HG02623 (cell line): Measurements from ENCODE around the gene EFCAB8.
"Not testable (repeated sequence)": the region's sequence is repeated elsewhere in the genome, so short reads cannot be mapped to it uniquely, and the experiment has no call there.

Experiments used
- ATAC-seq: cut with Tn5 transposase; IDR thresholded peaks from one replicate; pipeline ENCODE4 v1.9.1; 2021; ENCODE audit warnings: moderate library complexity; ENCODE audit not compliant: unreplicated experiment

Gene EFCAB8

DNA sequence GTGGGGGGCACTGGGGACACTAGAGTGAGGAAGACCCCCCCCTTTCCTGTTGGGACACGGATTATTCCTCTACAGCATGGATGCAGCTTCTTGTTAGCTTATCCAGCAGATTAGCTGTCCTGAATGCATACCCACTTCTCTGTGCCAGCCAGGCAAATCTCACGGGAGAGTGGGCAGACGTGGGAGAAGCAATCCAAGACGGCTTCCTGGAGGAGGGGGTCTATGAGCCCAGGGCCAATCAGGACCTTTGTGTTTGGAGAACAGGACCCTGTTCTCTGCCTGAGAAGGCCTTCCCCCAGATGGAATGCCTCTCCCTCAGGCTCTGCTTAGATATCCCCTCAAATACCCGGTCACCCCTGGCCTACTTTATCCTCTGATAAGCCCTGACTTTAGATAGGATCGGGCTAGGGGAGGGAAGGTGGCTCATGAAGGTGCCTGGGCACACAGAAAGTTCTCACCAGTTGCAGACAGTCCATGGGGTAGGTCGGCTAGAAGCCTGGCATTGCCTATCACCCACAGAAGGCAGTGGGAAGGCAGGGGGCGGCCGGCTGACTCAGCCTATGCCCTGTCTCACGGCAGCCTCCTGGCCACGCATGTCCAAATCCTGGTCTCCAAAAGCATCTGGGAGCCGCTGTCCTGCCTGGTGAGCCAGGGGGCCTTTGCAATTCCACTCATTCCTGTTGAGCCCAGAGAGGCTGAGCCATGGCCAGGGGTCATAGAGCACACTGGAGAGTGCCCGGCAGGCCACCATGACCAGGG lies 110.8 kb downstream of the EFCAB8 start:
- no peak for ATAC-seq

GRCh38 chr20:32970115-32970972 lies 111.6 kb downstream of the EFCAB8 start:
- ATAC-seq: no peak

- ATAC-seq: no peak
Observed at GRCh38 chr20:32970973-32971300, 112.2 kb downstream of the EFCAB8 start.

DNA sequence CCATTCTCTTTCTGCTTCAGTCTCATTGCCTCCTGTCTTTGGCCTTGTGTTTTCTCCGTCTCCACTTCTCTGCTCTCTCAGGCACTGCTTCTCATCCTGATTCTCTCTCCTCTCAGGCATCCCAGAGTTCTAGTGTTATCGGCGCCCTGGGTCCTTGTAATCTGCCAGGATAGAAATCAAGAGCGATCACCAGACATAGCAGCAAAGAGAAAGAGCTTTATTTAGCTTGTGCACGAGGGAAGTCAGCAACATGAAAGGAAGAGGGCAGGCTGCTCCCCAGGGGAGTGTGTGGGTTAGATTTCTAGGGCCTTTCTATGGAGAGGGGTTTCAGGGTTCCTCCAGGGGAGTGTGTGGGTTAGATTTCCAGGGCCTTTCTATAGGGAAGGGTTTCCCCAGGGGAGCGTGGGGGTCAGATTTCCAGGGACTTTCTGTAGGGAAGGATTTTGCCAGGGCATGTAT lies 113.0 kb downstream of the EFCAB8 start:
- ATAC-seq: no peak

GRCh38 chr20:32972181-32973076 lies 113.7 kb downstream of the EFCAB8 start:
- ATAC-seq: peak; percentile 68

- ATAC-seq: no peak
Observed at GRCh38 chr20:32973077-32973717, 114.5 kb downstream of the EFCAB8 start.

DNA sequence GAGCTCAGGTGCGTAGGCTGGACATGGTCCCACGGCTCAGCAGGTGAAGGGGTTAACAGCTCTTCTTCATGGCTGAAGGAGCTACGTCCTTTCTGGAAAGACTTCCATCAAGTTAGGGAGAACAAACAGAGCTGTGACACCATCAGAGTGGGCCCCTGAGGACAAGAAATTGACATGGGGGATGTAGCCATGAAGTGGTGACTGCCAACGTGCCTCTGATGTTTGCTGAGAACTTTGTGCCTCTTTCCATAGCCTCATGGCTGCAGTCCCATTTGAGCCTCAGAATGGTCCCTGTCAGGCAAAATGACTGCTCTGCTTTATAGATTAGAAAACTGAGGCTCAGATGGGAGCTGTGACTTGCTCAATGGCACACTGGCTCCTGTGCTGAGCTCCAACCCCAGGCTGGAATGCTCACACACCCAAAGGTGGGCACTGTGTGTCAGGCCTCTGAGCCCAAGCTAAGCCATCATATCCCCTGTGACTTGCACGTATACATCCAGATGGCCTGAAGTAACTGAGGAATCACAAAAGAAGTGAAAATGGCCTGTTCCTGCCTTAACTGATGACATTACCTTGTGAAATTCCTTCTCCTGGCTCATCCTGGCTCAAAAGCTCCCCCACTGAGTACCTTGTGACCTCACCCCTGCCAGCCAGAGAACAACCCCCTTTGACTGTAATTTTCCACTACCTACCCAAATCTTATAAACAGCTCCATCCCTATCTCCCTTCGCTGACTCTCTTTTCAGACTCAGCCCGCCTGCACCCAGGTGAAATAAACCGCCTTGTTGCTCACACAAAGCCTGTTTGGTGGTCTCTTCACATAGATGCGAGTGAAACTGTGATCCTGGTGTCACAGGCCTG lies 115.7 kb downstream of the EFCAB8 start:
- ATAC-seq: not testable (repeated sequence)

DNA sequence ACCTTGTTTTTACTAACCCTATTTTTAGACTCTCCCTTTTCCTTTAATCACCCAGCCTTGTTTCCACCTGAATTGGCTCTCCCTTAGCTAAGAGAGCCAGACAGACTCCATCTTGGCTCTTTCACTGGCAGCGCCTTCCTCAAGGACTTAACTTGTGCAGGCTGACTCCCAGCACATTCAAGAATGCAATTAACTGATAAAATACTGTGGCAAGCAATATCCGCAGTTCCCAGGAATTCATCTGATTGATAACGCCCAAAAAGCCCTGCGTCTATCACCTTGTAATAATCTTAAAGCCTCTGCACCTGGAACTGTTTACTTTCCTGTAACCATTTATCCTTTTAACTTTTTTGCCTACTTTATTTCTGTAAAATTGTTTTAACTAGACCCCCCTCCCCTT lies 116.4 kb downstream of the EFCAB8 start:
- ATAC-seq: not testable (repeated sequence)

GRCh38 chr20:32975698-32976674 lies 117.3 kb downstream of the EFCAB8 start:
- ATAC-seq: no peak

GRCh38 chr20:32976746-32977145 lies 118.0 kb downstream of the EFCAB8 start:
- no peak for ATAC-seq

- ATAC-seq: no peak
Observed at GRCh38 chr20:32977281-32978008, 118.7 kb downstream of the EFCAB8 start.

DNA sequence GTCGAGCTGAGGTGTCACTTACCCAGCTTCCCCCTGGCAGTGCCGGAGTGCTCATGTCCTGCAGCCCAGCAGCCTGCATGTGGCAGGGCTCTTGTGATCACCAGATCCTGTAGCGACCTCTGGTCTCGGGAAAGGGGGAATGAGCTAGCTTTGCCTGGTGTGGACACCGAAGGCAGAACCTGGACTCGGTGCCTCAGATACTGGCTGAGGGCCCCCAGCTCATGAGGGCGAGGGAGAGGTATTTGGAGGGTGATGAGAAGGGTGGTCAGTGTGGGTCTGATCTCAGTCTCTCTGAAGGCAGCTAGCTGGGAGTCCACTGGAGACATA lies 119.2 kb downstream of the EFCAB8 start:
- ATAC-seq: no peak

GRCh38 chr20:32979201-32979998 lies 120.7 kb downstream of the EFCAB8 start:
- no peak for ATAC-seq

DNA sequence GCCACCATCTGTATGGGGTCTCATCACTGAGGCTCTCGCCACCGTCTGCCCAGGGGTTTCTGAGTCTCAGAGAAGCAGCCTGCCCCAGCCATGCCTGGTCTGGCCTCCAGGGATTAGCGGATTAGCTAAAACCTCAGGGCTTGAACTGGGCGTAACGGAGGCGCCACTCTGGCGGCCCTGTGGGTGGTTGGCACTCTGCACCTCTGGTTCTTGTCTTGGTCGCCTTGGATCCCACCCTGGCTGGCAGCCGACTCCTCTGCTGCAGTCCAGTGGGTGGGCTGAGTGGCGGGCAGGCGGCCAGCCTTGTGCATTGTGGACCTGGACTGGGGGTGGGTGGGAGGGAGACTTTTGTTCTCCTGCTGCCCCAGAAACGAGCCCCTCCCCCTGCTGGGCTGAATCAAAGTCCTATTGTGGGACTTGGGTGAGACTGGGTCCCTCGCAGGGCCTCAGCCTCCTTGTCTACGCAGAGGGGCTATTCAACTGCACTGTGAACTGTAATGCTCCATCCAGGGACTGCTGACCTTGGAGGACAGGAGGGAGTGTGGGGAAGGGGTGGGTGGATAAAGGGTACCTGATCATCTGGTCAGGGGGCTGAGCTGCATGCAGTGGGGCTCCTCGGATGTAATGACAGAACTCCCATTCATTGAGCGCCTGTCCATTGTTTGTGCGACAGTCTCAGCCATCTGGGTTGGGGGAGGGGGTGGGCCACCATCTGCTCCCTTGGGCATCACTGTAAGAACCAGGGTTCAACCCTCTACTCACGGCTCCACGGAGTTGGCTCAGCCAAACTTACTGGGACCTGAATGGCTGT lies 121.6 kb downstream of the EFCAB8 start:
- ATAC-seq: no peak

- no peak for ATAC-seq
Observed at GRCh38 chr20:32980990-32981389, 122.3 kb downstream of the EFCAB8 start.
